ENCODE results near the gene GOLIM4. TPM values are rescaled to one million over a fixed set of nuclear protein-coding genes. Genes with fewer than 3 reads are reported as not detected.

GOLIM4 gene
- polyA plus RNA-seq, 1 donor from 2014 or later: 3.2 TPM

- Histone ChIP-seq H3K9me2 (ENCODE audit: insufficient read depth, low read length) (no peaks in the 10 kb centered on the region), H2AFZ (ENCODE audit: low read depth, low read length) (no peak overlapping the region), H3K36me3 (ENCODE audit: insufficient read depth, low read length) (no peaks in the 10 kb centered on the region), H3K27ac (ENCODE audit: low read length) (no peak overlapping the region), H3K27me3 (ENCODE audit: insufficient read depth, low read depth, low read length) (no peaks in the 10 kb centered on the region), H3K79me2 (replicated peaks; ENCODE audit: insufficient read depth, low read length) (no peaks in the 10 kb centered on the region), H3K9me3 (ENCODE audit: low read length) (no peaks in the 10 kb centered on the region), H3K4me3 (ENCODE audit: low read length) (no peak overlapping the region), H3F3A (ENCODE audit: insufficient read depth, low read length, poor library complexity, severe bottlenecking) (no peaks in the 10 kb centered on the region), H4K20me1 (ENCODE audit: insufficient read depth) (no peaks in the 10 kb centered on the region), H3K9ac (ENCODE audit: low read length) (no peak overlapping the region), H3K4me2 (ENCODE audit: low read length) (no peak overlapping the region)
- TF ChIP-seq EP300 (conservative IDR thresholded peaks at IDR 0.05; ENCODE audit: poor library complexity, severe bottlenecking) (no peak), MXI1 (conservative IDR thresholded peaks at IDR 0.05; ENCODE audit: poor library complexity, severe bottlenecking) (no peak), RAD21 (conservative IDR thresholded peaks at IDR 0.05) (no peak), POLR2AphosphoS5 (IDR thresholded peaks at IDR 0.05) (no peak), REST (IDR thresholded peaks at IDR 0.05; ENCODE audit: borderline replicate concordance) (no peak), CTCF (IDR thresholded peaks at IDR 0.05; ENCODE audit: poor library complexity, severe bottlenecking) (no peak), EZH2 (IDR thresholded peaks at IDR 0.05; ENCODE audit: borderline replicate concordance, insufficient read depth, low read length, poor library complexity, severe bottlenecking) (no peak), TAF1 (IDR thresholded peaks at IDR 0.05; ENCODE audit: low read depth) (no peak), SMC3 (conservative IDR thresholded peaks at IDR 0.05; ENCODE audit: poor library complexity) (no peak)
Measured at GRCh38 chr3:168117853-168118313, 22.2 kb upstream of the GOLIM4 start.

GRCh38 chr3:168117059-168117458, 21.3 kb upstream of the GOLIM4 start:
- H3K9me2 ChIP-seq (ENCODE audit: insufficient read depth, low read length): no peaks in the 10 kb centered on the region
- H3K4me2 ChIP-seq (ENCODE audit: low read length): no peak overlapping the region
- H3K9me3 ChIP-seq (ENCODE audit: low read length): no peaks in the 10 kb centered on the region
- H3K27ac ChIP-seq (ENCODE audit: low read length): no peak overlapping the region
- TF ChIP-seq TAF1 (IDR thresholded peaks at IDR 0.05; ENCODE audit: low read depth): no peak
- no peak for TF ChIP-seq REST (IDR thresholded peaks at IDR 0.05; ENCODE audit: borderline replicate concordance)
- TF ChIP-seq POLR2AphosphoS5 (IDR thresholded peaks at IDR 0.05): no peak
- no peak for TF ChIP-seq MXI1 (conservative IDR thresholded peaks at IDR 0.05; ENCODE audit: poor library complexity, severe bottlenecking)
- no peak for TF ChIP-seq EP300 (conservative IDR thresholded peaks at IDR 0.05; ENCODE audit: poor library complexity, severe bottlenecking)
- no peak for TF ChIP-seq SMC3 (conservative IDR thresholded peaks at IDR 0.05; ENCODE audit: poor library complexity)
- TF ChIP-seq CTCF (IDR thresholded peaks at IDR 0.05; ENCODE audit: poor library complexity, severe bottlenecking): no peak
- no peak for TF ChIP-seq EZH2 (IDR thresholded peaks at IDR 0.05; ENCODE audit: borderline replicate concordance, insufficient read depth, low read length, poor library complexity, severe bottlenecking)
- TF ChIP-seq RAD21 (conservative IDR thresholded peaks at IDR 0.05): no peak
- no peaks in the 10 kb centered on the region for H3F3A ChIP-seq (ENCODE audit: insufficient read depth, low read length, poor library complexity, severe bottlenecking)
- H3K27me3 ChIP-seq (ENCODE audit: insufficient read depth, low read depth, low read length): no peaks in the 10 kb centered on the region
- H3K9ac ChIP-seq (ENCODE audit: low read length): no peak overlapping the region
- no peak overlapping the region for H3K4me3 ChIP-seq (ENCODE audit: low read length)
- H2AFZ ChIP-seq (ENCODE audit: low read depth, low read length): no peak overlapping the region
- H4K20me1 ChIP-seq (ENCODE audit: insufficient read depth): no peaks in the 10 kb centered on the region
- no peaks in the 10 kb centered on the region for H3K79me2 ChIP-seq (replicated peaks; ENCODE audit: insufficient read depth, low read length)
- no peaks in the 10 kb centered on the region for H3K36me3 ChIP-seq (ENCODE audit: insufficient read depth, low read length)

Data from neural cell (in vitro differentiated cells).